Measurements from ENCODE around the gene WDPCP. TPM values are rescaled to one million over a fixed set of nuclear protein-coding genes. Genes with fewer than 3 reads are reported as not detected.
"Not testable (repeated sequence)": the region's sequence is repeated elsewhere in the genome, so short reads cannot be mapped to it uniquely, and the experiment has no call there.

Gene WDPCP
- total RNA-seq, 2 donors from 2014 or later = 8.4 to 10.1 TPM

DNA sequence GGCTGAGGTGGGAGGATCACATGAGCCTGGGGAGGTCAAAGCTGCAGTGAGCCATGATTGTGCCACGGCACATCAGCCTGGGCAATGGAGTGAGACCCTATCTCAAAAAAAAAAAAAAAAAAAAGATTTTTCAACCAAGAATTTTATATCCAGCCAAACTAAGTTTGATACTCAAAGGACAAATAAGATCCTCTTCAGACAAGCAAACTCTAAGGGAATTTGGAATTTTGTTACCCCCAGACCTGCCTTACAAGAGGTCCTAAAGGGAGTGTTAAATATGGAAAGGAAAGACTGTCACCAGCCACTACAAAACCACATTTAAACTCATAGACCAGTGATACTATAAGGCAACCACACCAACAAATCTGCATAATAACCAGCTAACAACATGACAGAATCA lies 67.5 kb downstream of the WDPCP start:
- ATAC-seq (no peak), DNase-seq (ENCODE audit: low spot score in 2 of 2) (no peak)
- peaks cover 32 to 53% of the 10 kb centered on the region in 2 donors for H3K36me3 Mint-ChIP-seq
- H3K27ac Mint-ChIP-seq = no peak overlapping the region
- peaks cover 36 to 44% of the 10 kb centered on the region in 2 donors for H3K9me3 Mint-ChIP-seq

DNA sequence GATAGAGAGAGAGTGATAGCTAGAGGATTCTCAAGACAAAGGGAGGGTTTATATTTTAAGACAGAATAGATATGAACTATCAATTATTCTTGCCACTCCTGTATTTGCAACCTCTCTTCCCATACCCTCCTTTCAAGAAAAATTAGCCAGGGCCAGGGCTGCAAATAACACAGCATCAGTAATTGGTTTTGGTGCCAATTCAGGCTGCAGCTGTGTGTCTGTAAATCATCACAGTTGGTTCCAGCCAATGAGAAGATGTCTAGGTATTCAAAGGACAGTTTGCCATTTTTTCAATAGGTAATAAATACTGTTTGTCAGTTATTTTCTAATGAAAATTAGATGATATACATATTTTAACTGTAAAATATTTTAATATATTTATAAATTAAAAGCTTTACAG lies 73.5 kb downstream of the WDPCP start:
- peaks cover 12 to 13% of the 10 kb centered on the region in 2 donors for H3K9me3 Mint-ChIP-seq

DNA sequence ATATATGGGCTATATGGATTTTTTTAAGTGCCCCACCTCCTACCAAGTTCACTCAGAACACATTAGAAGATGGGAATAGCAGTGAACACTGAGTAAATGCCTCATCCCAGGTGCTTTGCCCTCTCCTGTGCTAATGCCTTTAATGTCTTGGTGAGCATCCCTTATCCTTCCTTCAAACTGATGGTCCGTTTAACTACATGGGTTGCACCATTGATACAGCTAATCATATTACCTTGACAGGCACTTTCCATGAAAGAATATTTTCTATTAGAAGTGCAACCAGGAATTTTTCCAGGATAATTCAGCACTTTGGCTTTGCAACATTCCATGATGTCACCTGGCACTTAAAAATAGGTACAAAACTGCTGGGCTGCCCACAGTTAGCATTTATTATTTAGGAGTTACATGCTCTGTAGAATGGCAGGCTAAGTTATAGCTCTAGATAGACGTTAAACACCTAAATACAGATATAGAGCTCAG lies 74.0 kb downstream of the WDPCP start:
- no peak for ATAC-seq

More for the DNA sequence above, 73.5 kb downstream of the WDPCP start:
- H3K36me3 Mint-ChIP-seq = peaks cover 17 to 34% of the 10 kb centered on the region in 2 donors
- no peak for ATAC-seq
- DNase-seq (ENCODE audit: low spot score in 2 of 2) = no peak
- H3K27ac Mint-ChIP-seq = no peak overlapping the region

DNA sequence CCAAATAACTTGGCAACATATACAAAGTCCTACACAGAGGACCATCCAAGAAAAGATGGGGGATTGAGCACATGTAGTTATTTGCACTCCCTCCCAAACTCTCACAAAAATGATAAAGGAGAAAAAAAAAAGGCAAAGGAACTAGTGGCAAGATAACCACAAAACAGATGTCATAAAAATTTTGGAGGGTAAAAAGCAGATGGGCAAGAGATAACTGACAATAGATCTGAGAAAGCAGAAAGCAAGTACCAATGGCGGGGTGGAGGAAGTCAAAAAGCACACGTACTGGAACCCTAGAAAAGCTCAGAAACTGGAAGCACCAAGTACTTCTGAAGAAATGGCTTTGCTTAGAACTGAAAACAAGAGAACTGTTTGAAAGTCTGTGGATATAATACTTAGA lies 82.0 kb downstream of the WDPCP start:
- DNase-seq (ENCODE audit: low spot score in 2 of 2) (no peak), ATAC-seq (no peak)
- Mint-ChIP-seq H3K27ac (peak overlapping the region in 1 of 2 donors; percentile 24), H3K9me3 (peaks cover 20 to 28% of the 10 kb centered on the region in 2 donors), H3K36me3 (peaks cover 35% of the 10 kb centered on the region in 2 donors)

More for the DNA sequence above, 74.0 kb downstream of the WDPCP start:
- no peak overlapping the region for H3K27ac Mint-ChIP-seq
- H3K36me3 Mint-ChIP-seq = peaks cover 18 to 34% of the 10 kb centered on the region in 2 donors
- H3K9me3 Mint-ChIP-seq = peaks cover 13% of the 10 kb centered on the region in 2 donors
- DNase-seq (ENCODE audit: low spot score in 2 of 2) = no peak

DNA sequence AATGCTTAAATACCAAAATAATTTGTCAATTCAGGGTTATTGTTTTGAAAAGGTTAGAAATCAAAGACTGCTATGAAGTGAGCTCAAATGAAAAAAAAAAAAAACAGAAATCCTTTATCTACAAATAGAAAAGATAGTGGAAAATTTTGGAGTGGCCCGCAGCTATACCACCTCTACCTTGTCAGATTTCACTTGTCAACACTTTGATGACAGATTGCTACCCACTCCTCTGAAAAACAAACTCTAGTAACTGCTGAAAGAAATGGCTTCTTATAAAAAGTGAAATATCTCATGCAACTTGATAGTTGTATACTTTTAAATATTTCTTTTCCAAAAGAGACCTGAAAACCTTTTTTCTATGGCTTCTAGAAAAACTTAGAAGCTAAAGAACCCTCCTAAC lies 84.5 kb downstream of the WDPCP start:
- no peak for ATAC-seq
- H3K9me3 Mint-ChIP-seq = peaks cover 6 to 15% of the 10 kb centered on the region in 2 donors
- no peak overlapping the region for H3K27ac Mint-ChIP-seq
- DNase-seq (ENCODE audit: low spot score in 2 of 2) = no peak
- H3K36me3 Mint-ChIP-seq = peaks cover 13 to 19% of the 10 kb centered on the region in 2 donors

DNA sequence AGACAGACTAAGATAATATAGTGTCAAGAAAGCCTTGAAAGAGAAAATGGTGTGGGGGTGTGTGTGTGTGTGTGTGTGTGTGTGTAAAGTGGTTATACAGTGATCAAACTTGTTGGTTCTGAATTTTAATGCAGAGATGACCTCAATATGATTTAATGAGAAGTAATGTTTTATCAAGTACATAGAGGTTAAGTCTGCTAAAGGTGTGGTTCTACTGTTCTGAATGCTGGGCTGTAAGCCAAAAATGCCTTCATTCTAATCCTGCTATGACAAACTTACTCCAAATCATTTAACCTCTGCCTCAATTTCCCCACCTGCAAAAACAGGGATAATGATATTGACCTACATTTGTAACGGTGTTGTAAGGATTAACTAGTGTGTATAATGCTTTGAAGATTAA lies 87.9 kb downstream of the WDPCP start:
- Mint-ChIP-seq H3K9me3 (no peaks in the 10 kb centered on the region), H3K36me3 (no peaks in the 10 kb centered on the region), H3K27ac (no peak overlapping the region)
- ATAC-seq (no peak), DNase-seq (ENCODE audit: low spot score in 2 of 2) (no peak)

DNA sequence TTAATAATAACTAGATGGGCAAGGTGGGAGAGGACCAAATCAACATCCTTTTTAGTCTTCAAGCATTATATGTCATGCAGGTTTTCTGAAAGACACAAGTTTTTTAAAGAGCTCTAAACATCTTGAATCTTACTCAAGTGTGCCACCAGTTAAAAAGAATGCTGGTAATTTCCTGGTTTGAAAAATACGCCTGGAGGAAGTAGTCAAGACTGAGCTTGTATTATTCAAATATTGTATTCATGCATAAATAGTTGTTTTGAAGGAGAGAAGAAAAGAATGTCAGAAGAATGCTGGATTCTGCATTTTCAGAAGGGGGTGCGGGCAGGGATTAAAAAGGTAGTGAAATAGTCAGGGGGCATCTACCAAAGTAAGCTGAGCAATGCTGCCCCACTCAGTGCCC lies 90.7 kb downstream of the WDPCP start:
- Mint-ChIP-seq H3K9me3 (no peaks in the 10 kb centered on the region), H3K27ac (no peak overlapping the region), H3K36me3 (peaks cover 0 to 5% of the 10 kb centered on the region in 2 donors)
- ATAC-seq = no peak
- DNase-seq (ENCODE audit: low spot score in 2 of 2) = no peak

DNA sequence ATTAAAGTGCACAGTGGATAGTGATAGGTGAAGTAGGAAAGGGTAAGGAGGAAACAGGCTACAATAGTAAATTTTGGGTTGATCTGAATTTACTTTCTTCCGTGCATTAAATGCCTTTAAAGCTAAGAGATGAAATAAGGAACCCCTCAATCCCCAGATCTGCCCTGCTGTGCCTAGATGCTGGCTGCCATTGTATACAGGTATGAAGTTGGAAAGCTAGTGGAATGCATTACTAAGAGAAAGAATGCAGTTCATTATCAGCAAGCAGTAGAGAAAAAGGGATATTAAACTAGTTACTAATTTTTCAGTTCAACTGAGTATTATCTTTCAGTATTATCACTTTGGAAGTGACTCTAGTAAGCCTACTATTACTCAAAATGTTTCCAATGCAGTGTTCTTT lies 93.3 kb downstream of the WDPCP start:
- Mint-ChIP-seq H3K36me3 (peaks cover 0 to 5% of the 10 kb centered on the region in 2 donors), H3K27ac (no peak overlapping the region), H3K9me3 (no peaks in the 10 kb centered on the region)
- ATAC-seq (no peak), DNase-seq (ENCODE audit: low spot score in 2 of 2) (no peak)

DNA sequence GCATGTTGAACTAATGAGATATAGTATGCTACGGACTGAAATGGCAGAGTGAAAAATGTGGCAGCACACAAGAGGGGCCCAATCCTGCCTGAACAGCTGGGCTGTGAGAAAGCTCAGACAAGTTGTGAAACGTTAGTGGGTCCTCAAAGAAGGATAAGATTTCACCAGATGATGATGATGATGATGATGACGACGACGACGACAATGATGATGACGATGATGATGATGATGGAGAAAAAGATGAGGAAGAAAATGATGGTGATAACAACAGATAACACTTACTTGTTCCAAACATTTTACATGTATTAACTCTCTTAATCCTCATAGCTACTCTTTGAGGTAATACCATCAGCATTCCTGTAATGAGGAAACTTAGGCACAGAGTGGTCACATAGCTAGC lies 94.2 kb downstream of the WDPCP start:
- H3K36me3 Mint-ChIP-seq = peaks cover 0 to 5% of the 10 kb centered on the region in 2 donors
- ATAC-seq = no peak
- H3K9me3 Mint-ChIP-seq = no peaks in the 10 kb centered on the region
- H3K27ac Mint-ChIP-seq = no peak overlapping the region
- no peak for DNase-seq (ENCODE audit: low spot score in 2 of 2)

DNA sequence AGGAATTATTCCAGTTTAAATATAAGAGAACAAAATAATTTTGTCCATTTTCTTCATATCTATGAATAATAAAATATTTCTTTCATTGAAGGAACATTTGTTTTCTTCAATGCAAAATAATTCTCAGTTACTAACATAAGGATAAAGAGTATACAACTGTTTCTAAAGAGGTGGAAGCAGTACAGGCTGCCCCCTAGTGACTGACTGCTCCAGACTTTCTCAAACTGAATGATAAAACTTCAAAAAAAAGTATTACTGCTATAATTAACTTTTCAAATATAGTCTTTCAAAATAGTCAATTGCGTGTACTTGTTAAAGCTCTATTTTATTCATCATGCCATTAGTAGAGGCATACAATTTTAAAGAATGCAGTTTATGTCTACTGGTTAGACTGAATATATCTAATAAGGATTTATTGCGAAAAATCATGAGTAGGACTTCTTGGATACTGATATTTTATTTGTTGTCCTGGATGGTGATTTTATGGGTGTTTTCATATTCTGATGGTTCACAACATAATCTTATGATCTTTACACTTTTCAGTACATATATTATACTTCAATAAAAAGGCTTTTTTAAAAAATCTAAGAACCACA lies 100.1 kb downstream of the WDPCP start:
- ATAC-seq (no peak), DNase-seq (ENCODE audit: low spot score in 2 of 2) (no peak)
- Mint-ChIP-seq H3K9me3 (no peaks in the 10 kb centered on the region), H3K27ac (no peak overlapping the region), H3K36me3 (no peaks in the 10 kb centered on the region)

DNA sequence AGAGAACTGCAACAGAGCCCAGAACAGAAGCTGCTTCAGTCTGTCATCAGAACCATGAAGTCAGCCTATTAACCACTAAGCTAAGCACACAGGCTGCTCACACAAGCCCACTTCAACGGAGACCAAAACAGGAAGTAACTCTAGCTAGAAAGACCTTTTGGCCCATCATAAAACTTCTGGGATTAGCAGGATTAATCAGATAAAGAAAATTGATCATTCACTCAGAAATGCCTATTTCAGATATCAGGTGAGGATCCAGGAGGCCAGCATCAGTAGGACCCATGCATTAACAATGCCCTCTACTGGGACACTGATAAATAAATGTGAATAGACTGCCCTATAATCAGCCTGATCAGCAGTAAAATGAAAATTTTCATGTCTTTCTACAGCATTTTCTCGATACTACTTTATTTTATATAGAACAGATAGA lies 101.4 kb downstream of the WDPCP start:
- H3K27ac Mint-ChIP-seq = no peak overlapping the region
- H3K36me3 Mint-ChIP-seq = no peaks in the 10 kb centered on the region
- DNase-seq (ENCODE audit: low spot score in 2 of 2) (no peak), ATAC-seq (no peak)
- H3K9me3 Mint-ChIP-seq = no peaks in the 10 kb centered on the region

DNA sequence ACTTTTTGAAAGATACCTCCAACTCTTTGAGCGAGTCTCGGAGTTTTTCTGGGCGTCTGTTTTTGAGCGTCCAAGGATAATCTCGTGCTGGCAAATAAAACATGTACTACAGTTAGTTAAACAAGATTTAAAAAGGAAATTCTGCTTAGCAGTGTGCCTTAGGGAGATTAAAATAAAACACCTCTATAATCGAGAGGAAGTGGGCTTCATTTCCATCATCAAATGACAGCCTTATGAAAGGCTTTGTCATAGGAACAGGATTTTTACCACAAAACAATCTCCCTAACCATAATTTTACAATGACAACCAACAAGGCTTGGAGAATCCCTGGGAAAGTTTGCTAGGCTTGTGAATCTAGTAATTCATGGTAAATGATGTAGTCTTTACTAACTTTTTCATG lies 103.4 kb downstream of the WDPCP start:
- no peak overlapping the region for H3K27ac Mint-ChIP-seq

DNA sequence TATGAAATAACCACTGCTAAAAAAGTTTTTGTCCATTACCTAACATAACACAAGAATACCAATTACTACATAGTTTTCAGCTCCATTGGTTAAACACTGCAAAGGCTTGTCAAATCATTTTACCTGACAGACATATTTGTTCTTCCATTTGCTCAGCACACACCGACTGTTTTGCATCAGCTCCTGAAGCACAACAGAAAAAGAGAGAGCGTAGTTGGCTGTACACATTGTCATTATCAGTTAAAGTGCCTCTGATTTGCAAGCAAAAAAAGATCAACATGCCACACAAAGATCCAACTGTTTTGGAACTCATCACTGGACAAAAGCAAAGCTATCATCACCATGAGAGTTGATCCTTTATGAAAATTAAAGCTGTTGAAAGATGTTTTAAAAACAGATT lies 103.8 kb downstream of the WDPCP start:
- Mint-ChIP-seq H3K36me3 (peaks cover 0 to 2% of the 10 kb centered on the region in 2 donors), H3K9me3 (no peaks in the 10 kb centered on the region), H3K27ac (no peak overlapping the region)
- DNase-seq (ENCODE audit: low spot score in 2 of 2) (no peak), ATAC-seq (no peak)

More for the DNA sequence above, 103.4 kb downstream of the WDPCP start:
- DNase-seq (ENCODE audit: low spot score in 2 of 2) (no peak), ATAC-seq (no peak)
- H3K36me3 Mint-ChIP-seq = no peaks in the 10 kb centered on the region
- H3K9me3 Mint-ChIP-seq = no peaks in the 10 kb centered on the region

DNA sequence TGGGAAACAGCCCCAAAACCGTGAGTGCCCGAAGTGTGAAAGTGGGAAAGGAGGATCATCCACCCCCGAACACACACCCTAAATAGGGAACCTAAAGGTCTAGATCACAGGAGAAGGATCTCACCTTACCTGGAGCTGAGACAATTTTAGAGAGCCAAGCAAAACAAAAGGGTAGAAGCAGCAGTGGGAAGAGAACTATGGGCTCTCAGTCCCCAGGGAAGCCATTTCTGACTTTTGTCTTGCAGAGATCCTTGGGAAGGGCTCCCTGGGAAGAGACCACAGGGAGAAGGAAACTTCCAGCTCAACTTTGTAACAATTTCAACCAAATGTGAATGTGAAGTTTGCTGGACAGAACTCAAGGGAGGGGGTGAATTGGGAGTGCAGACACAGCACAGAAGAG lies 110.6 kb downstream of the WDPCP start:
- no peak for DNase-seq (ENCODE audit: low spot score in 2 of 2)

DNA sequence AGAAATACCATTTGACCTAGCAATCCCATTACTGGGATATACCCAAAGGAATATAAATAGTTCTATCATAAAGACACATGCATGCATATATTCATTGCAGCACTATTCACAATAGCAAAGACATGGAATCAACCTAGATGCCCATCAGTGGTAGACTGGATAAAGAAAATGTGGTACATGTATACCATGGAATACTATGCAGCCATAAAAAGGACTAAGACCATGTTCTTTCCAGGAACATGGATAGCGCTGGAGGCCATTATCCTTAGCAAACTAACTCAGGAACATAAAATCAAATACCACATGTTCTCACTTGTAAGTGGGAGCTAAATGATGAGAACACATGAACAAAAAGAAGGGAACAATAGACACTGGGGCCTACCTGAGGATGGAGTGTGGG lies 119.0 kb downstream of the WDPCP start:
- ATAC-seq; DNase-seq (ENCODE audit: low spot score in 2 of 2); H3K27ac Mint-ChIP-seq: not testable (repeated sequence)
- Mint-ChIP-seq H3K9me3 (peaks cover 14% of the 10 kb centered on the region in 2 donors), H3K36me3 (peaks cover 13% of the 10 kb centered on the region in 2 donors)

More for the DNA sequence above, 110.6 kb downstream of the WDPCP start:
- Mint-ChIP-seq H3K27ac (no peak overlapping the region), H3K9me3 (no peaks in the 10 kb centered on the region), H3K36me3 (peaks cover 0 to 19% of the 10 kb centered on the region in 2 donors)
- ATAC-seq = no peak

DNA sequence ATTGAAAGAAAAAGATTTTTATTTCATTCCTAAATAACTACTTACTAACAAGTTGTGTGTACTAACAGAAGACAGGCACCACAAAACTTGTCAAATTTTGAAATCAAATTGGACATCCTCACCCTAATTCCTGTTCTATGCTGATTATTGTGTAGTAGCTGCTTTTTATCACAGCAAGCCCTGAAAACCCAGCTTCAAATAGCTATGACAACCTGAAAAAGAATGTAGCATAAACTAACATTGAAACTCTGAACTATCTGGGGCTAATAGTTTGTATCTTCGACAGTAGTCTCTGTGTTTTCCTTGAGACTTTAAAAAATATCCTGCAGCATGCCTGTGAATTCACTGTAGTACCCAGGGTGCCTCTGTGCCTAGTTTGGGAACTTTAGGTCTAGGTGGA lies 122.6 kb downstream of the WDPCP start:
- peaks cover 22 to 28% of the 10 kb centered on the region in 2 donors for H3K36me3 Mint-ChIP-seq
- no peak for DNase-seq (ENCODE audit: low spot score in 2 of 2)
- peaks cover 19 to 22% of the 10 kb centered on the region in 2 donors for H3K9me3 Mint-ChIP-seq
- ATAC-seq = no peak
- H3K27ac Mint-ChIP-seq = no peak overlapping the region

DNA sequence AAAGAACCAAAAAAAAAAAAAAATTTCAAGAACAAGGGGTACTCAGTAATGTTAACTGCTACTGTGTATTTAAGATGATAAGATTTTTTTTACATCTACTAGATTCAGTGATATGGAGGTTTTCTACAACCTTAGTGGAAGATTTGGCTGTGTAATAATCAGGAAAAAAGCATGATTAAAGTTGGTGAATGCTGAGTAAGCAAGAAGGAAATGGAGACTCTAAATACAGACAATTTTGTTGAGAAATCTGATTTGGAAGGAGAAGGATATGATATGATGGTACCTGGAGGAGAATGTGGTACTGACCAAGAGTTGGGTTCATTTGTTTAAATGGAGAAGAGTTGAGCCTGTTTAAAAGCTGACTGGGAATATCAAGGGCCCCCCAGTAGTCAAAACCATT lies 125.1 kb downstream of the WDPCP start:
- H3K36me3 Mint-ChIP-seq = peaks cover 22 to 25% of the 10 kb centered on the region in 2 donors
- no peak for ATAC-seq
- DNase-seq (ENCODE audit: low spot score in 2 of 2) = no peak
- no peak overlapping the region for H3K27ac Mint-ChIP-seq
- H3K9me3 Mint-ChIP-seq = peaks cover 15 to 17% of the 10 kb centered on the region in 2 donors

DNA sequence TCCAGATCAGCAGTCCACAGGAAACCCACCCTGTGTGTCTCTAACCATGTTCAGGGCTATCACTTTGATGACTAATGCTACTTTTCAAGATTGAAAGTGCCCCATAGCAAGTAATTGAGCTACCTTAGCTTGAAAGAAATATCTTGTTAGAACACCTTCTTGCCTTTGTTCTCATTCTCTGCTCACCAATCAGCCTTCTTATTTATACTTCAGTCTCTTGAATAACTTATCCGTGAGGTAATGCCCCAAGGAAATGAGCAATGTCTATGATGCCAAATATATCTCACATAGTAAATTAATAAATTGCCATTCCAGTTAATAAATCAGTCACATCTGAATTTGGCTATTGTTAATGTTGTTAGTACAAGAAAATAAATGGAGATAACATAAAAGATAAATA lies 141.6 kb downstream of the WDPCP start:
- ATAC-seq (no peak), DNase-seq (ENCODE audit: low spot score in 2 of 2) (no peak)
- H3K27ac Mint-ChIP-seq = no peak overlapping the region
- H3K36me3 Mint-ChIP-seq = peaks cover 0 to 15% of the 10 kb centered on the region in 2 donors
- H3K9me3 Mint-ChIP-seq = no peaks in the 10 kb centered on the region
